Measurements from ENCODE around the gene NOL4L. TPM values are rescaled to one million over a fixed set of nuclear protein-coding genes. Genes with fewer than 3 reads are reported as not detected.

Gene NOL4L
- total and polyA plus RNA-seq, 2 experiments from 2014 or later = 38.8 to 39.2 TPM

- no peak for ATAC-seq
- peaks cover 9% of the 10 kb centered on the region for H3K27me3 Mint-ChIP-seq (ENCODE audit: insufficient read depth, low read depth, poor library complexity)
- TF ChIP-seq CREB1 (CRISPR knock-in tag; IDR thresholded peaks at IDR 0.05; ENCODE audit: low read depth) = no peak
- no peak for TF ChIP-seq POLR2AphosphoS5 (IDR thresholded peaks at IDR 0.05; ENCODE audit: low read depth)
- no peak for TF ChIP-seq ZNF331 (CRISPR knock-in tag; IDR thresholded peaks at IDR 0.05; ENCODE audit: low read depth)
- TF ChIP-seq, protein P1, sequence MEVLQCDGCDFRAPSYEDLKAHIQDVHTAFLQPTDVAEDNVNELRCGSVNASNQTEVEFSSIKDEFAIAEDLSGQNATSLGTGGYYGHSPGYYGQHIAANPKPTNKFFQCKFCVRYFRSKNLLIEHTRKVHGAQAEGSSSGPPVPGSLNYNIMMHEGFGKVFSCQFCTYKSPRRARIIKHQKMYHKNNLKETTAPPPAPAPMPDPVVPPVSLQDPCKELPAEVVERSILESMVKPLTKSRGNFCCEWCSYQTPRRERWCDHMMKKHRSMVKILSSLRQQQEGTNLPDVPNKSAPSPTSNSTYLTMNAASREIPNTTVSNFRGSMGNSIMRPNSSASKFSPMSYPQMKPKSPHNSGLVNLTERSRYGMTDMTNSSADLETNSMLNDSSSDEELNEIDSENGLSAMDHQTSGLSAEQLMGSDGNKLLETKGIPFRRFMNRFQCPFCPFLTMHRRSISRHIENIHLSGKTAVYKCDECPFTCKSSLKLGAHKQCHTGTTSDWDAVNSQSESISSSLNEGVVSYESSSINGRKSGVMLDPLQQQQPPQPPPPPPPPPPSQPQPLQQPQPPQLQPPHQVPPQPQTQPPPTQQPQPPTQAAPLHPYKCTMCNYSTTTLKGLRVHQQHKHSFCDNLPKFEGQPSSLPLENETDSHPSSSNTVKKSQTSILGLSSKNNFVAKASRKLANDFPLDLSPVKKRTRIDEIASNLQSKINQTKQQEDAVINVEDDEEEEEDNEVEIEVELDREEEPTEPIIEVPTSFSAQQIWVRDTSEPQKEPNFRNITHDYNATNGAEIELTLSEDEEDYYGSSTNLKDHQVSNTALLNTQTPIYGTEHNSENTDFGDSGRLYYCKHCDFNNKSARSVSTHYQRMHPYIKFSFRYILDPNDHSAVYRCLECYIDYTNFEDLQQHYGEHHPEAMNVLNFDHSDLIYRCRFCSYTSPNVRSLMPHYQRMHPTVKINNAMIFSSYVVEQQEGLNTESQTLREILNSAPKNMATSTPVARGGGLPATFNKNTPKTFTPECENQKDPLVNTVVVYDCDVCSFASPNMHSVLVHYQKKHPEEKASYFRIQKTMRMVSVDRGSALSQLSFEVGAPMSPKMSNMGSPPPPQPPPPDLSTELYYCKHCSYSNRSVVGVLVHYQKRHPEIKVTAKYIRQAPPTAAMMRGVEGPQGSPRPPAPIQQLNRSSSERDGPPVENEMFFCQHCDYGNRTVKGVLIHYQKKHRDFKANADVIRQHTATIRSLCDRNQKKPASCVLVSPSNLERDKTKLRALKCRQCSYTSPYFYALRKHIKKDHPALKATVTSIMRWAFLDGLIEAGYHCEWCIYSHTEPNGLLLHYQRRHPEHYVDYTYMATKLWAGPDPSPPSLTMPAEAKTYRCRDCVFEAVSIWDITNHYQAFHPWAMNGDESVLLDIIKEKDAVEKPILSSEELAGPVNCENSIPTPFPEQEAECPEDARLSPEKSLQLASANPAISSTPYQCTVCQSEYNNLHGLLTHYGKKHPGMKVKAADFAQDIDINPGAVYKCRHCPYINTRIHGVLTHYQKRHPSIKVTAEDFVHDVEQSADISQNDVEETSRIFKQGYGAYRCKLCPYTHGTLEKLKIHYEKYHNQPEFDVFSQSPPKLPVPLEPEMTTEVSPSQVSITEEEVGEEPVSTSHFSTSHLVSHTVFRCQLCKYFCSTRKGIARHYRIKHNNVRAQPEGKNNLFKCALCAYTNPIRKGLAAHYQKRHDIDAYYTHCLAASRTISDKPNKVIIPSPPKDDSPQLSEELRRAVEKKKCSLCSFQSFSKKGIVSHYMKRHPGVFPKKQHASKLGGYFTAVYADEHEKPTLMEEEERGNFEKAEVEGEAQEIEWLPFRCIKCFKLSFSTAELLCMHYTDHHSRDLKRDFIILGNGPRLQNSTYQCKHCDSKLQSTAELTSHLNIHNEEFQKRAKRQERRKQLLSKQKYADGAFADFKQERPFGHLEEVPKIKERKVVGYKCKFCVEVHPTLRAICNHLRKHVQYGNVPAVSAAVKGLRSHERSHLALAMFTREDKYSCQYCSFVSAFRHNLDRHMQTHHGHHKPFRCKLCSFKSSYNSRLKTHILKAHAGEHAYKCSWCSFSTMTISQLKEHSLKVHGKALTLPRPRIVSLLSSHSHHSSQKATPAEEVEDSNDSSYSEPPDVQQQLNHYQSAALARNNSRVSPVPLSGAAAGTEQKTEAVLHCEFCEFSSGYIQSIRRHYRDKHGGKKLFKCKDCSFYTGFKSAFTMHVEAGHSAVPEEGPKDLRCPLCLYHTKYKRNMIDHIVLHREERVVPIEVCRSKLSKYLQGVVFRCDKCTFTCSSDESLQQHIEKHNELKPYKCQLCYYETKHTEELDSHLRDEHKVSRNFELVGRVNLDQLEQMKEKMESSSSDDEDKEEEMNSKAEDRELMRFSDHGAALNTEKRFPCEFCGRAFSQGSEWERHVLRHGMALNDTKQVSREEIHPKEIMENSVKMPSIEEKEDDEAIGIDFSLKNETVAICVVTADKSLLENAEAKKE (CRISPR knock-in tag; IDR thresholded peaks at IDR 0.05) = no peak
- TF ChIP-seq CTCF (conservative IDR thresholded peaks at IDR 0.05; ENCODE audit: low read depth in 2 of 2) = no peak
- no peak for TF ChIP-seq EZH2phosphoT487 (IDR thresholded peaks at IDR 0.05; ENCODE audit: unreplicated experiment)
- TF ChIP-seq, protein P2, sequence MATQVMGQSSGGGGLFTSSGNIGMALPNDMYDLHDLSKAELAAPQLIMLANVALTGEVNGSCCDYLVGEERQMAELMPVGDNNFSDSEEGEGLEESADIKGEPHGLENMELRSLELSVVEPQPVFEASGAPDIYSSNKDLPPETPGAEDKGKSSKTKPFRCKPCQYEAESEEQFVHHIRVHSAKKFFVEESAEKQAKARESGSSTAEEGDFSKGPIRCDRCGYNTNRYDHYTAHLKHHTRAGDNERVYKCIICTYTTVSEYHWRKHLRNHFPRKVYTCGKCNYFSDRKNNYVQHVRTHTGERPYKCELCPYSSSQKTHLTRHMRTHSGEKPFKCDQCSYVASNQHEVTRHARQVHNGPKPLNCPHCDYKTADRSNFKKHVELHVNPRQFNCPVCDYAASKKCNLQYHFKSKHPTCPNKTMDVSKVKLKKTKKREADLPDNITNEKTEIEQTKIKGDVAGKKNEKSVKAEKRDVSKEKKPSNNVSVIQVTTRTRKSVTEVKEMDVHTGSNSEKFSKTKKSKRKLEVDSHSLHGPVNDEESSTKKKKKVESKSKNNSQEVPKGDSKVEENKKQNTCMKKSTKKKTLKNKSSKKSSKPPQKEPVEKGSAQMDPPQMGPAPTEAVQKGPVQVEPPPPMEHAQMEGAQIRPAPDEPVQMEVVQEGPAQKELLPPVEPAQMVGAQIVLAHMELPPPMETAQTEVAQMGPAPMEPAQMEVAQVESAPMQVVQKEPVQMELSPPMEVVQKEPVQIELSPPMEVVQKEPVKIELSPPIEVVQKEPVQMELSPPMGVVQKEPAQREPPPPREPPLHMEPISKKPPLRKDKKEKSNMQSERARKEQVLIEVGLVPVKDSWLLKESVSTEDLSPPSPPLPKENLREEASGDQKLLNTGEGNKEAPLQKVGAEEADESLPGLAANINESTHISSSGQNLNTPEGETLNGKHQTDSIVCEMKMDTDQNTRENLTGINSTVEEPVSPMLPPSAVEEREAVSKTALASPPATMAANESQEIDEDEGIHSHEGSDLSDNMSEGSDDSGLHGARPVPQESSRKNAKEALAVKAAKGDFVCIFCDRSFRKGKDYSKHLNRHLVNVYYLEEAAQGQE (IDR thresholded peaks at IDR 0.05; ENCODE audit: unreplicated experiment) = no peak
- TF ChIP-seq JUNB (IDR thresholded peaks at IDR 0.05; ENCODE audit: unreplicated experiment) = no peak
- no peak for TF ChIP-seq ZNF114 (CRISPR knock-in tag; IDR thresholded peaks at IDR 0.05)
- TF ChIP-seq, protein P3, sequence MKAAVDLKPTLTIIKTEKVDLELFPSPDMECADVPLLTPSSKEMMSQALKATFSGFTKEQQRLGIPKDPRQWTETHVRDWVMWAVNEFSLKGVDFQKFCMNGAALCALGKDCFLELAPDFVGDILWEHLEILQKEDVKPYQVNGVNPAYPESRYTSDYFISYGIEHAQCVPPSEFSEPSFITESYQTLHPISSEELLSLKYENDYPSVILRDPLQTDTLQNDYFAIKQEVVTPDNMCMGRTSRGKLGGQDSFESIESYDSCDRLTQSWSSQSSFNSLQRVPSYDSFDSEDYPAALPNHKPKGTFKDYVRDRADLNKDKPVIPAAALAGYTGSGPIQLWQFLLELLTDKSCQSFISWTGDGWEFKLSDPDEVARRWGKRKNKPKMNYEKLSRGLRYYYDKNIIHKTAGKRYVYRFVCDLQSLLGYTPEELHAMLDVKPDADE (IDR thresholded peaks at IDR 0.05) = no peak
- no peak for TF ChIP-seq NANOG (IDR thresholded peaks at IDR 0.05; ENCODE audit: borderline replicate concordance)
- TF ChIP-seq EZH2 (IDR thresholded peaks at IDR 0.05; ENCODE audit: low read depth, unreplicated experiment) = no peak
- TF ChIP-seq STAT1 (IDR thresholded peaks at IDR 0.05; ENCODE audit: unreplicated experiment) = no peak
- no peak overlapping the region for H3K4me3 ChIP-seq
- peaks cover 7% of the 10 kb centered on the region for H4K20me1 ChIP-seq (replicated peaks; ENCODE audit: insufficient read depth)
- H3K36me3 Mint-ChIP-seq (ENCODE audit: low read depth) = no peaks in the 10 kb centered on the region; the same call in 2 of the 3 replicates
- DNase-seq (ENCODE audit: low spot score) = no peak
- no peak overlapping the region for H3K27ac ChIP-seq (ENCODE audit: low read depth)
- H2AFZ ChIP-seq = no peak overlapping the region; the same call in 1 of the 2 replicates
- H3K4me1 Mint-ChIP-seq = peaks cover 41% of the 10 kb centered on the region
- no peaks in the 10 kb centered on the region for H3K27me3 ChIP-seq (ENCODE audit: insufficient read depth)
- no peaks in the 10 kb centered on the region for H3K9me3 Mint-ChIP-seq
- H3K9me2 ChIP-seq (ENCODE audit: insufficient read depth) = no peaks in the 10 kb centered on the region
- no peaks in the 10 kb centered on the region for H3K79me2 ChIP-seq (replicated peaks; ENCODE audit: insufficient read depth)
- no peaks in the 10 kb centered on the region for H3K36me3 ChIP-seq (ENCODE audit: insufficient read depth)
- H3K4me2 ChIP-seq = no peak overlapping the region
- H3K4me3 Mint-ChIP-seq = no peak overlapping the region
- H3K4me1 ChIP-seq (ENCODE audit: insufficient read depth) = peaks cover 26% of the 10 kb centered on the region
- H3K27ac Mint-ChIP-seq = no peak overlapping the region
- H3F3A ChIP-seq (replicated peaks; ENCODE audit: low read depth) = peaks cover 31% of the 10 kb centered on the region
These were observed 25.9 kb downstream of the NOL4L start for GRCh38 chr20:32559205-32559752.

Measured in GM23338 (cell line).